IMR-90 (cell line): Measurements from ENCODE around the gene MYH16. TPM values are rescaled to one million over a fixed set of nuclear protein-coding genes. Genes with fewer than 3 reads are reported as not detected.

Experiments
- ATAC-seq: fragments of 200-7000 bp; cut with Tn5 transposase; 2 replicates; pipeline ENCODE4 v1.9.1; 2020; ENCODE audit warnings: low read depth, mild to moderate bottlenecking, moderate library complexity
- BruUV-seq: library from RNA; stranded (reverse); fragments of 400-500 nt; replicated peaks from 2 replicates; lab custom pipeline; 2021; lab: Mats Ljungman, UMichigan
- CTCF ChIA-PET: fragments of 300-600 bp; formaldehyde crosslinking; extraction: SDS; loops from one replicate; lab custom pipeline; 2021; ENCODE audit warnings: antibody characterized with exemption; lab: Yijun Ruan, JAX
- POLR2A ChIA-PET: fragments of 300-600 bp; sonication (Branson Sonifier 250); formaldehyde crosslinking; loops from one replicate; lab custom pipeline; 2022; ENCODE audit warnings: antibody characterized with exemption; ENCODE audit not compliant: unreplicated experiment; lab: Charles Lee
- DNase-seq: peaks from one replicate; pipeline ENCODE4 v3.0.0; 2013
- H2AFZ ChIP-seq: replicated peaks from 2 replicates; pipeline ENCODE3; 2013; ENCODE audit warnings: low read length, mild to moderate bottlenecking; ENCODE audit not compliant: poor library complexity
- H2AK5ac ChIP-seq: 2 replicates; pipeline ENCODE4 v1.6.1; 2013; ENCODE audit warnings: low read depth, low read length, inconsistent platforms
- H2AK9ac ChIP-seq: replicated peaks from 2 replicates; pipeline ENCODE3; 2013; ENCODE audit warnings: mild to moderate bottlenecking, low read depth, low read length, moderate library complexity; ENCODE audit not compliant: poor library complexity
- H2BK120ac ChIP-seq: 2 replicates; pipeline ENCODE4 v1.6.1; 2013; ENCODE audit warnings: low read depth, low read length, inconsistent platforms
- H2BK15ac ChIP-seq: 3 replicates; pipeline ENCODE4 v1.6.1; 2013; ENCODE audit warnings: low read depth, low read length, inconsistent platforms
- H2BK20ac ChIP-seq: 2 replicates; pipeline ENCODE4 v1.6.1; 2013; ENCODE audit warnings: low read depth, mild to moderate bottlenecking, inconsistent platforms, low read length, moderate library complexity
- H2BK5ac ChIP-seq: 2 replicates; pipeline ENCODE4 v1.6.1; 2013; ENCODE audit warnings: mild to moderate bottlenecking, low read depth, low read length, inconsistent platforms; ENCODE audit not compliant: poor library complexity, severe bottlenecking
- H3K14ac ChIP-seq: replicated peaks from 2 replicates; pipeline ENCODE4 v1.6.1; 2013; ENCODE audit warnings: low read depth, low read length, inconsistent platforms
- H3K18ac ChIP-seq: 2 replicates; pipeline ENCODE4 v1.6.1; 2013; ENCODE audit warnings: low read depth, low read length, control low read depth
- H3K23ac ChIP-seq: 2 replicates; pipeline ENCODE4 v1.6.1; 2013; ENCODE audit warnings: low read depth, low read length, inconsistent platforms
- H3K27ac ChIP-seq: 2 replicates; pipeline ENCODE4 v1.5.1; 2013; ENCODE audit warnings: mild to moderate bottlenecking, control low read depth, low read length; ENCODE audit not compliant: insufficient read depth
- H3K27me3 ChIP-seq: 2 replicates; pipeline ENCODE4 v1.6.1; 2013; ENCODE audit warnings: low read length; ENCODE audit not compliant: control insufficient read depth, insufficient read depth
- H3K36me3 ChIP-seq: 2 replicates; pipeline ENCODE4 v1.6.1; 2013; ENCODE audit warnings: low read length, mixed read lengths; ENCODE audit not compliant: control insufficient read depth, insufficient read depth
- H3K4ac ChIP-seq: 2 replicates; pipeline ENCODE4 v1.6.1; 2013; ENCODE audit warnings: low read depth, low read length, inconsistent platforms
- H3K4me1 ChIP-seq: 2 replicates; pipeline ENCODE4 v1.6.1; 2013; ENCODE audit warnings: low read length, mixed read lengths; ENCODE audit not compliant: control insufficient read depth, insufficient read depth
- H3K4me2 ChIP-seq: 2 replicates; pipeline ENCODE4 v1.6.1; 2013; ENCODE audit warnings: low read depth, mild to moderate bottlenecking, control low read depth, low read length, moderate library complexity
- H3K4me3 ChIP-seq: 2 replicates; pipeline ENCODE4 v1.5.1; 2013; ENCODE audit warnings: low read depth, mild to moderate bottlenecking, control low read depth, low read length, moderate library complexity; ENCODE audit not compliant: insufficient read depth
- H3K56ac ChIP-seq: 2 replicates; pipeline ENCODE4 v1.6.1; 2013; ENCODE audit warnings: low read length, inconsistent platforms; ENCODE audit not compliant: insufficient read depth; ENCODE audit errors: extremely low read depth
- H3K79me1 ChIP-seq, 2 experiments: 2 replicates each; pipeline ENCODE4 v1.6.1; 2013; ENCODE audit warnings: low read length in 2 of 2, inconsistent platforms in 1 of 2, low read depth in 1 of 2
- H3K9ac ChIP-seq: 2 replicates; pipeline ENCODE4 v1.6.1; 2013; ENCODE audit warnings: low read depth, low read length, control low read depth
- H3K9me1 ChIP-seq: 2 replicates; pipeline ENCODE4 v1.6.1; 2013; ENCODE audit warnings: low read length, inconsistent platforms; ENCODE audit not compliant: insufficient read depth
- H3K9me3 ChIP-seq: 2 replicates; pipeline ENCODE4 v1.6.1; 2013; ENCODE audit warnings: low read length; ENCODE audit not compliant: control insufficient read depth, insufficient read depth
- H4K20me1 ChIP-seq: 2 replicates; pipeline ENCODE4 v1.6.1; 2013; ENCODE audit warnings: low read length, inconsistent platforms; ENCODE audit not compliant: insufficient read depth
- H4K5ac ChIP-seq: 2 replicates; pipeline ENCODE4 v1.6.1; 2013; ENCODE audit warnings: mild to moderate bottlenecking, low read depth, low read length, control low read depth
- H4K8ac ChIP-seq, 2 experiments: 2 replicates each; pipeline ENCODE4 v1.6.1; 2013; ENCODE audit warnings: low read depth in 2 of 2, low read length in 2 of 2, control low read depth in 1 of 2, inconsistent platforms in 1 of 2
- H4K91ac ChIP-seq: 2 replicates; pipeline ENCODE4 v1.6.1; 2013; ENCODE audit warnings: low read depth, low read length, inconsistent platforms; ENCODE audit not compliant: insufficient read depth
- CEBPB ChIP-seq: IDR thresholded peaks from 2 replicates; pipeline ENCODE4 v1.6.1; 2012; ENCODE audit warnings: low read depth, low read length, improper control_type of control experiment
- MXI1 ChIP-seq: IDR thresholded peaks from 2 replicates; pipeline ENCODE4 v1.6.1; 2012; ENCODE audit warnings: low read depth, mild to moderate bottlenecking, low read length, moderate library complexity, borderline replicate concordance
- WGBS, 2 experiments: methylation state at CpG; one replicate each; pipeline versions ENCODE4 v1.1.5 to v1.1.7; 2013; ENCODE audit warnings: missing lambda C conversion rate in 2 of 2; ENCODE audit not compliant: insufficient read length in 1 of 2; ENCODE audit errors: extremely low coverage in 2 of 2; 5-methylcytosine and 5-hydroxymethylcytosine counted together
- dilution Hi-C: fragments of 300-500 bp; cut with HindIII; formaldehyde crosslinking; loops from one replicate; pipeline ENCODE4 v1.14.3; 2018; ENCODE audit warnings: low sequenced_read_pairs; ENCODE audit not compliant: unreplicated experiment
- in situ Hi-C: fragments of 300-500 bp; cut with MboI; formaldehyde crosslinking; loops from 3 replicates; pipeline ENCODE4 v1.14.3; 2019; ENCODE audit warnings: low sequenced_read_pairs, inconsistent platforms, mixed read lengths
- intact Hi-C: fragments of 100-400 bp; cut with micrococcal nuclease; formaldehyde crosslinking; loops from 2 replicates; pipeline ENCODE4 v1.10.0; 2022
- polyA plus RNA-seq, 3 experiments: library from polyadenylated mRNA; depleted of rRNA; stranded (reverse); fragments of >200 nt; gene quantifications; 2 replicates each; pipeline ENCODE4 v1.2.3, GENCODE V29; 2012; ENCODE audit warnings: low replicate concordance in 1 of 3
- total RNA-seq: library from RNA; depleted of rRNA; stranded (reverse); fragments of >200 nt; gene quantifications from 2 replicates; pipeline ENCODE4 v1.2.3, GENCODE V29; 2012
- TF ChIP-seq, protein P1 (sequence below): fragments of 150-350 bp; IDR thresholded peaks from 2 replicates; pipeline ENCODE4 v1.6.1; 2017; ENCODE audit warnings: mild to moderate bottlenecking, antibody characterized with exemption, low read length, low read depth

The MYH16 gene
- total and polyA plus RNA-seq, 2 of the 4 experiments (the other 2 are of a cell fraction) = 0.09 to 0.18 TPM

DNA sequence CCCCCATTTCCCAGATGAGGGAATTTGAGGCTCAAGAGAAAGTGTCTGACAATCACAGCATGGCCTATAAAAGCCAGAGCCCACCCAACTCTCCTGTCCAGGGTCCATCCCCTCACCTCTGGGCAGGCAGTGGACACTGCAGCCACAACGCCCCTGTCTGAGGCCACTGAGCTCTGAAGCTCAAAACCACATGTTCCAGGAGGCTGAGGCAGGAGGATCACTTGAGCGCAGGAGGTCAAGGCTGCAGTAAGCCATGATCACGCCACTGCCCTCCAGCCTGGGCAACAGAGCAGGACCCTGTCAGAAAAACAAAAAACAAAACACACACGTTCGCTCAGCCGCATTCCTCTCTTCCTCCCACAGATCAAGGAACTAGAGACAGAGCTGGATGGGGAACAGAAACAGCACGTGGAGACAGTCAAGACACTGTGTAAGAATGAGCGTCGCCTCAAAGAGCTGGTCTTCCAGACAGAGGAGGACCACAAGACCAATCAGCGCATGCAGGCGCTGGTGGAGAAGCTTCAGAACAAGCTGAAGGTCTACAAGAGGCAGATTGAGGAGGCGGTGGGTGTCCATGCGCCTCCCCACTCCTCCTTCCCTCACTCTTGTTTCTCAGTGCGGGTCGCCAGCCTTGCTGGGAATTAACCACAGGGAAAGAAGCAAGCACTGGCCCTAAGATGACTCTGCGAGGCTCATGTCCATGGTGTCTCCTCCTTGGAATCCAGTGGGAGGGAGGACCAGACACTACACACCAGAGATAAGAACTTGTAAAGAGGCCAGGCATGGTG, 33.0 kb downstream of the MYH16 start (continued):
- TF ChIP-seq, protein P1, sequence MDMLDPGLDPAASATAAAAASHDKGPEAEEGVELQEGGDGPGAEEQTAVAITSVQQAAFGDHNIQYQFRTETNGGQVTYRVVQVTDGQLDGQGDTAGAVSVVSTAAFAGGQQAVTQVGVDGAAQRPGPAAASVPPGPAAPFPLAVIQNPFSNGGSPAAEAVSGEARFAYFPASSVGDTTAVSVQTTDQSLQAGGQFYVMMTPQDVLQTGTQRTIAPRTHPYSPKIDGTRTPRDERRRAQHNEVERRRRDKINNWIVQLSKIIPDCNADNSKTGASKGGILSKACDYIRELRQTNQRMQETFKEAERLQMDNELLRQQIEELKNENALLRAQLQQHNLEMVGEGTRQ = no peak

DNA sequence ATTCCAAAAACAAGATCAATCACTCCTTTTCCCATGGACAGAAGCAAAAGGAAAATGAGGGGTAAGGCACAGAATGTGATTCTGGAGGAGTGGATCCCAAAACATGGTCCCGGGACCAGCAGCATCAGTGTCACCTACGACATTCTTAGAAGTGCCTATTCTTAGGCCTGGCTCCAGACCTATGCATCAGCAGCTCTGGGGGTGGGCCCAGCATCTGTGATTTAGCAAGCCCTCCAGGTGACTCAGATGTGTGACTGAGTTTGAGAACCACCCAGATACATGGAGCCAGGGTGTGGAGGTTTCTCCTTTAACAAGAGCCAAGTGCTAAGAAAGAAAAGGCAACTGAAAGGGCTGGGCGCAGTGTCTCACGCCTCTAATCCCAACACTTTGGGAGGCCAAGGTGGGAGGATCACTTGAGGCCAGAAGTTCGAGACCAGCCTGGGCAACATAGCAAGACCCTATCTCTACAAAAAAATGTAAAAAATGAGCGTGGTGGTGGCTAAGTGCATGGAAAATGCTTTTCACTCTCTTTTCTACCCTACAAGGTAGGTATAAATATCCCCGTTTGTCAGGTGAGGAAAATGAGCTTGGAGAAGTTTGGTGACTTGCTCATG, 35.9 kb downstream of the MYH16 start:
- H2BK120ac ChIP-seq = no peak overlapping the region
- H3K18ac ChIP-seq = no peak overlapping the region
- no TSS peak for BruUV-seq
- ATAC-seq (no peak), DNase-seq (peak; percentile 70)
- H2BK20ac ChIP-seq = no peak overlapping the region
- no peak overlapping the region for H3K4me2 ChIP-seq
- dilution Hi-C loops (no loop called here), in situ Hi-C loops (loop anchor here (5.0 kb wide), 1 partner anchor 266 kb away; no protein-coding TSS in a partner anchor), intact Hi-C loops (no loop called here)
- WGBS, 2 experiments = 60% methylated on average over 1 of the region's 7 CpGs; no CpG with 5 or more reads in 1 of the 2 experiments
- no peak overlapping the region for H2BK5ac ChIP-seq
- no peak overlapping the region for H3K23ac ChIP-seq
- H4K5ac ChIP-seq = no peak overlapping the region
- H2AK9ac ChIP-seq = no peak overlapping the region
- no peaks in the 10 kb centered on the region for H3K79me1 ChIP-seq
- no peak overlapping the region for H2AK5ac ChIP-seq
- no peak overlapping the region for H3K56ac ChIP-seq
- POLR2A ChIA-PET = no interaction called here
- no peak overlapping the region; the same call in 1 of the 2 replicates for H3K14ac ChIP-seq
- no peak overlapping the region for H3K9ac ChIP-seq
- H3K9me1 ChIP-seq = peaks cover 2% of the 10 kb centered on the region; the same call in 1 of the 2 replicates
- H3K27me3 ChIP-seq = no peaks in the 10 kb centered on the region
- H4K91ac ChIP-seq = no peak overlapping the region
- H3K36me3 ChIP-seq = no peaks in the 10 kb centered on the region
- CTCF ChIA-PET = no interaction called here
- no peak overlapping the region for H4K8ac ChIP-seq
- TF ChIP-seq CEBPB (peak; percentile 73), MXI1 (no peak)
- H3K4me3 ChIP-seq = no peak overlapping the region
- H3K9me3 ChIP-seq = peaks cover 7% of the 10 kb centered on the region
- peak overlapping the region; percentile 67 for H2AFZ ChIP-seq
- no peaks in the 10 kb centered on the region for H3K4me1 ChIP-seq
- no peaks in the 10 kb centered on the region for H4K20me1 ChIP-seq
- no peak overlapping the region for H3K27ac ChIP-seq
- no peak overlapping the region for H2BK15ac ChIP-seq
- no peak overlapping the region for H3K4ac ChIP-seq
